Activated CD4-positive, CD25-positive, alpha-beta regulatory T cell treated with anti-CD3 and anti-CD28 coated beads, Interleukin-2, amount 50 U/mL, for 72 hours (primary cell): ENCODE results near the gene SZT2.
"Not testable (repeated sequence)": the region's sequence is repeated elsewhere in the genome, so short reads cannot be mapped to it uniquely, and the experiment has no call there.

Experiments
- DNase-seq: peaks from one replicate; pipeline ENCODE4 v3.0.0; 2021

The SZT2 gene

GRCh38 chr1:43444151-43444828 is 54.6 kb downstream of the SZT2 start:
- DNase-seq = peak; percentile 9

- DNase-seq = no peak
Observed at GRCh38 chr1:43444836-43445235, 55.1 kb downstream of the SZT2 start.

DNA sequence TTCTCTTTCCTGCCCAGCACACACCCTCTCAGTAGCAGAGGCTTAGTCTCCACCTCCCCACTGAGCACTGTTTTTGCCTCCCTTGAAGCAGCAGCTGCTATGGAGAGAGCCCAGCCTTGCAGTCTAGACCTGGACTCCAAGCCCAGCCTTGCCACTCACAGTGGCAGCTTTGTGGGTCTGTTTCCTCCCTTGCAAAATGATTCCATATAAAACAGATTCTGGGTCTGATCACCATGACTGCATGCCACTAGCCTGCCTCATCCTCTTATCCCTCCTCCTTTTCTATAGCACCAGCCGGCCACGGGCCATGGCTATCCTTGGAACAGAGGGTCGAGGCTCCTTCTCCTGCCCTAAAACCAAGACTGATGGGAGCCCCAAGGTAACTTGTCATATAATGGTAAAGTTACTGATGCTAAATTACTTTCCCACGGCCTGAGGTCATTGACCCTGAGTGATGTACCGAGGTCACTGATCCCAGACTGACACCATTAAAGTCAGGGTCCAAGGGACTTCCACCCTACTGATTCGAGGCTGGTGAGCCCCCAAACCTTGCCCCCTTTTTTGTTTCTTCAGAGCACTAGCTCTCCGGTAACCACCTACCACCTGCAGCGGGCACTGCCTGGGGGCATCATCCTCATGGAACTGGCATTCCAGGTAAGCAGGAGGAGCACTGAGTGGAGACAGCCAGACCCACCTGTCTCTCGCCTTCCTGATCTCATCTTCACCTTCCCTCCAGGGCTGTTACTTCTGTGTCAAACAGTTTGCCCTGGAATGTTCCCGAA is 56.1 kb downstream of the SZT2 start:
- DNase-seq = peak; percentile 19

GRCh38 chr1:43446388-43446740 is 56.7 kb downstream of the SZT2 start:
- DNase-seq = no peak

- DNase-seq = no peak
Observed at GRCh38 chr1:43446881-43447835, 57.5 kb downstream of the SZT2 start.

DNA sequence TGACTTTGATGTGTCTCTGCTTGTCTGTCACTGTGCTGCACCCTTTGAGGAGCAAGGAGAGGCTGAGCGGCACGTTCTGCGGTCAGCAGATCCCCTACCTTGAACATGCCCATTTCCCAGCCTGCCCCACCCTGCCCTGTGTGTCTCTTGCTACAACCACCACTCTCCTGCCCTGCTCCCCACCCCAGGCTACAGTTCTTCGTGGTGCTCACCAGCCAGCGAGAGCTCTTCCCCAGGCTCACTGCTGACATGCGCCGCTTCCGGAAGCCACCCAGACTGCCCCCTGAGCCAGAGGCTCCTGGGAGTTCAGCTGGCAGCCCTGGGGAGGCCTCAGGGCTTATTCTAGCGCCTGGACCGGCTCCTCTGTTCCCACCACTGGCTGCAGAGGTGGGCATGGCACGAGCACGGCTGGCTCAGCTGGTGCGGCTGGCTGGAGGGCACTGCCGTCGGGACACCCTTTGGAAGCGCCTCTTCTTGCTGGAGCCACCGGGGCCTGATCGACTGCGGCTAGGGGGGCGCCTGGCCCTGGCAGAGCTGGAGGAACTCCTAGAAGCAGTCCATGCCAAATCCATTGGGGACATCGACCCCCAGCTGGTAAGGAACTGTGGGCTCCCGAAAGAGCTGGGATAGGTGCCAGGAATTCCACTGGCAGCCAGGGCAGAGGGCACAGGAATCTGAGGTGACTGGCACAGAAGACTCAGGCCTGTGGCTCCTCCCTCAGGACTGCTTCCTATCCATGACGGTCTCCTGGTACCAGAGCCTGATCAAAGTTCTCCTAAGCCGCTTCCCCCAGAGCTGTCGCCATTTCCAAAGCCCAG is 58.4 kb downstream of the SZT2 start:
- DNase-seq = no peak

DNA sequence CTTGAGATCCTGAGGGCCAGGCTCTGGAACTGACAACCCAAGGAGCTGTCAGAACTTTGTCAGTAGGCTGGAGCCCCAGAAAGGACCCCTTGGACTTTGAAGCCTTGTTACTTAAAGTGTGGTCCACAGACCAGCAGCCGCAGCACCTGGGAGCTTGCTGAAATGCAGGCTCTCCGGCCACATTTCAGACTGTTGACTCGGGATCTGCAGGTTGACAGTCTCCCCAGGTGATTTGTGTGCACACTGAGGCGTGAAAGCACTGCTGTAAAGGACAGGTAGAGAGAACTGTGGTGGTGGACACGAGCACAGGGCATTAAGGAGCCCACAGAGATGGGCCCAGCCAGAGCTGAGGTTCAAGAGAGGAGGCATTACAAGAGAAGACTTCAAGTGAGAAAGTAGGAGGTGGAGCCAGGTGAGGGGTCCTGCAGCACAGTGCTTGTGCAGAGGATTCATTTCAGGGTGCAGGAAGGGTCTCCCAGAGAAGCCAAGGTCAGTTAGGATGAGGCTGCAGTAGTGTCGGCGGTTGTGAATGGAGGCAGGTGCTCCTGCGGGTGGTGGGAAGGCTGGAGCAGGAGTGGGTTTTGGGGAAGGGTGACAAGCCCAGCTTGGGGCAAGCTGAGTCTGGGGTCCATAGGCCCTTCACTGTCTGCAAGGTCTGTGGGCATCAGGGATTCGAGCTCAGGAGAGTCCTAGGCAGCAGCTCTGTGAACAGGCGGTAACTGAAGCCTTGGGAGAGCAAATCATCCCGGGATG is 59.4 kb downstream of the SZT2 start:
- no peak for DNase-seq

- DNase-seq = no peak
Observed at GRCh38 chr1:43449708-43450069, 60.0 kb downstream of the SZT2 start.

- no peak for DNase-seq
Observed at GRCh38 chr1:43450251-43450941, 60.7 kb downstream of the SZT2 start.

DNA sequence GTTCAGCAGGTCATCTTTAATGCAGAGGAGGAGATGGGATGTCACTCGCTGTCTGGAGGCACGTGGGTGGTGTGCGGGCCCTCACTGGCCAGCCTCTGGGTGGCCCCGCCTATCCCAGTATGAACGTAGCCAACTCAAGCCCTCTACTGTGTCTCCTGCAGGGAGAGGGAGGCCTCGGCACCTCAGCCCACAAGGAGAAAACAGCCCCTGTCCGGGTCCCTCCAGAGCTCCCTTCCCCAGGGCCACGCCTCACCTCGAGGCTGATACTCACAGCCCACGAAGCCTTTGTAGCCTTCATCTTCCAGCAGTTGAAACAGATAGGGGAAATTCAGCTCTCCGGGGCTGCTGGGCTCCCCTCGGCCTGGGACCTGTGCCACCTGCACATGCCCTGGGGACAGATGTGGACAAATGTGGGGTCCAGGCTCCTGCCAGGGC is 61.5 kb downstream of the SZT2 start:
- no peak for DNase-seq

DNA sequence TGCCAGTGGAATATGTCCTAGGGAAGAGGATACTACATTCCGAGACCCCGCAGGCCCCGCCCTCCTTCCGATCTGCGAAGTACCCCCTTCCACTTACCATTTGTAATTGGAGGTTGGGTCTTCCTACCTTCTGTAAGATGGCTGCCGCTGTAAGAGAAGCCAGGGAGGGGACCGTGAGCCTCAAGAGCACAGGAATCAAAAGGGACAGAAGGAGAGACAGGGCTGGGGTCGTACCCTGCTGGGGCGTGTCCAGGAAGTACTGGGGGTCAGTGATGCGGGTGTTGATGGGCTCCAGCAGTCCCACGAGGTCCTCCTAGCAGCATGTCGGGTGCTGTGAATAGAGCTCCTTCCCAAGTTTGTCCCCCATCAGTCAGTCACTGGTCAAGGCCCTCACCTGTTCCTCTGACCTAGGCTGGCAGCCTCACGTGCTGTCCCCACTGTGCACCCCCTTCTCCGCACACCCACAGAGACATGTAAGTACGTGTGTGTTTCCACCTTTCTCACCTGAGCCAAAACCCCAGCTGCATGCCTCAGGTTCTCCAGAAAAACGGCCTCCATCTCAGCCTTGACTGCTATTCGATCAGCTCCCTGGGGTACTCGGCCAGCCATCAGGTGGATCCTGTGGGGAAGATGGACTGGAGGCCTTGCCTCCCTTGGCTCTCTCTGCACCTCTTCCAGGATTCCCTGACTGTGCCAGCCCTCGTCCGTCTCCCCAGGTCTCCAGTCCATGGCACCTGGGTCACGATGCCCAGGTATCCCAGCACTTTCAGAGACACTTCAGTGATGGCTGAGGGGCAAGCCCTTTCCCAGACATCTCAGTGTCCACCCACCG is 62.2 kb downstream of the SZT2 start:
- DNase-seq = no peak

DNA sequence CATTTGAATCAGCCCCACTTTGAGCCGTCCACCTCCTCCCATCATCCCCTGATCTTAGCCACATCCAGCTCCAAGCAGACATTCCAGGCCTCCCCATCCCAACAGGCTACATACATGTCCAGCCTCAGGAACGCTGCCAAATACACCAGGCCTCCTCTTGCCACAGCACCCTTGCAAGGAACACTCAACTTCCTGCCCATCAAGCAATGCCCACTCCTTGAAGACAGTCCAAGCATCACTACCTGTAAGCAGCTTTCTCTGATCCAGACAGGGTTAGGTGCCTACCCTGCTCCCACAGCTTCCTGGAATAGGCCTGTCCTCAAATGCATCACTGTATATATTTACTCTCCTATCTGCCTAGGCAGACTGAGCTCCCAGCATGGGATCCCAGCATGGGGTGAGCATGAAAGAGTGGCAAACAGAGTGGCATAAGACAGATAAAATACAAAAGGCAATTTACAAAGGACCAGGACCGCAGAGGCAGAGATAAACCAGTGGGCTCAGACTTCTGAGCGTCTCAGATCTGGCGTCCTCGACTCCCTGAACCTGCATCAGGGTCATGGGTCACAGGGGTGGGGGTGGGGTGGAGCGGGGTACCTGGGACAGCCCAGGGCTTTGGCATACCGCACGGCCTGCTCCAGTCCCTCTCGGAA is 63.2 kb downstream of the SZT2 start:
- DNase-seq = no peak

DNA sequence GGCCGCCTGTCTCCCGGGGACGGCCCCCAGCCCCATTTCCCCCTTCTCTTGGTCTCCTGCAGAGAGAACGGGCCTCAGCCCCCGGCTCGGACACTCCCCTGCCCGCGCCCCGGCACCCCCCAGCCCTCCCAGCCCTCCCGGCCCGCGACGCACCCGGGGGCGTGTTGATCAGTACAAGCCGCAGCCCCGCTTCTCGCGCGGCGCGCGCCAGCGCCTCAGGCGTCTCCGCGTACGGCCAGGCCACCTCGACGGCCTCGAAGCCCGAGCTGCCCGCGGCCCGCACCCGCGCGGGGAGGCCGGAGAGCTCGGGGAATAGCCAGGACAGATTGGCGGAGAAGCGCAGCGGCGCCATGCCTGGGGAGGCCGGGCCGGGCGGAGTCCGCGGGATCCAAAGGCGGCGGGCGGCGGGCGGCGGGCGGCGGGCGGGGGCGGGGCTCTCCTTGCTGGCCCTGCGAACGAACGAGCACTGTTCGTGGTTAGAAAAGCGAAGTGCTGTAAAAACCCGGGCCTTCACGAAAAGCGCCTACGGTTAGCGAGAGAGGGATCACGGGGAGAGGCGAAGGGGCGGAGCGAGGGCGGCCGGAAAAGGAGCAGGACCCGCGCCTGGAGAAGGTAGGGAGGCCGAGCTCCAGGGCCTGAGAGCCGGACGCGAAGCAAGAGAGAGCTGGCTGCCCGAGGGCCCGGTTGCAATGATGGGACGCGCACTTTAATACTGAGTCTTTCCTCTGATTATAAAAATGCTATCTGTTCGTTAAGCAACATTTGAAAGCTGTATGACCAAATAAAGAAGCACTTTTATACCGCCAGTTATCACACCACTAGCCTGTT is 64.0 kb downstream of the SZT2 start, which contains the start of gene HYI:
HYI (minus strand) TSS at position 490 of the 828 bp plus-strand sequence; CDS start at position 352, 138 bp downstream.
- peak; percentile 75 for DNase-seq

GRCh38 chr1:43454270-43455011 is 64.7 kb downstream of the SZT2 start:
- peak; percentile 68 for DNase-seq

DNA sequence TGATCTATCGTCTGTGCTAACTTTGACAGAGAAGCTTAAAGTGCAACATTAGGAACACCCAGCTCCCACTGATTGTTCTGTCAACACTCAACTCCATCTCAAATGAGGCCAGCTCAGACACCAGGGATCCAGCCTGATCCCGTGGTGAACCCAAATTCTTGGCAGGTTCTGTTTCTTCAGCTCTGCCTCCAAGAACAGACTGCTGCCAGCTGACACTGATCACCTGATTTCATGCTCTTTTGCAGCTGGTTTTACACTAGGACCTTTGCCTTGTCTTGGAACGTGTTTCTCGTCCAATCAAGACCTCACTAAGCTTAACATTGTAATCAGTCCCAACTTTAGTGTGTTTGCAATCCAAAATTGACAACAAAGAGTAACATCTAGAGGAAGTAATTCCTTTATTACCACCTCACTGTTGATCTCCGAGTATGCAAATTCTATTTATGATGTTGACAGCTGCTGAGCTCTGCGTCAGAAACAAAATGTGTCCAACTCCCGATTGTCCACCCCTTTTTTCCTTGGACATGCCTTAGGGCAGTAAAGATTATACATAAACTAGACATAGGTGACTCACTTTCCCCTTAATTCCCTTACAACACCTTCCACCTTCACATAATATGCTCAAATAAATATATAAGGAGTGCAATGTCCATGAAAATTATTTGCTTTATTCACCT is 65.7 kb downstream of the SZT2 start:
- DNase-seq = no peak

GRCh38 chr1:43458379-43458778 is 68.7 kb downstream of the SZT2 start:
- not testable (repeated sequence) for DNase-seq
